OCI-LY1 (cell line): ENCODE measurements around the gene SIRPG.

Source experiments
- H2AFZ ChIP-seq: fragments of 200-600 bp; sonication (generic), shearing (Covaris generic); 2 replicates; pipeline ENCODE4 v1.6.0; 2014; ENCODE audit warnings: antibody characterized with exemption, mild to moderate bottlenecking, low read length
- H3F3A ChIP-seq: fragments of 200-600 bp; sonication (generic), shearing (Covaris generic); 2 replicates; pipeline ENCODE4 v1.6.0; 2014; ENCODE audit warnings: mild to moderate bottlenecking, antibody characterized with exemption, low read length, moderate library complexity; ENCODE audit not compliant: insufficient read depth
- H3K27ac ChIP-seq: fragments of 200-600 bp; sonication (generic); 2 replicates; pipeline ENCODE4 v1.5.1; 2014; ENCODE audit warnings: low read length, mixed run types, mild to moderate bottlenecking, low read depth; ENCODE audit not compliant: poor library complexity, severe bottlenecking
- H3K27me3 ChIP-seq: fragments of 200-600 bp; sonication (generic); 2 replicates; pipeline ENCODE4 v1.6.0; 2014; ENCODE audit warnings: antibody characterized with exemption, mild to moderate bottlenecking, low read length, moderate library complexity; ENCODE audit not compliant: insufficient read depth
- H3K36me3 ChIP-seq: fragments of 200-600 bp; sonication (generic); 2 replicates; pipeline ENCODE4 v1.6.1; 2014; ENCODE audit warnings: mild to moderate bottlenecking, antibody characterized with exemption, low read length, moderate library complexity, mixed read lengths; ENCODE audit not compliant: insufficient read depth
- H3K4me1 ChIP-seq: fragments of 200-600 bp; sonication (generic); 2 replicates; pipeline ENCODE4 v1.5.1; 2014; ENCODE audit warnings: mild to moderate bottlenecking, low read length, moderate library complexity; ENCODE audit not compliant: insufficient read depth, severe bottlenecking
- H3K4me2 ChIP-seq: fragments of 200-600 bp; sonication (generic), shearing (Covaris generic); 2 replicates; pipeline ENCODE4 v1.6.1; 2014; ENCODE audit warnings: low read length
- H3K4me3 ChIP-seq: fragments of 200-600 bp; sonication (generic); 2 replicates; pipeline ENCODE4 v1.5.1; 2014; ENCODE audit warnings: low read length, low read depth, mild to moderate bottlenecking, mixed read lengths; ENCODE audit not compliant: poor library complexity, severe bottlenecking
- H3K79me2 ChIP-seq: fragments of 200-600 bp; shearing (Covaris generic); 2 replicates; pipeline ENCODE4 v1.6.1; 2016; ENCODE audit warnings: mixed run types, low read length, mixed read lengths; ENCODE audit not compliant: insufficient read depth
- H3K9ac ChIP-seq: fragments of 200-600 bp; sonication (generic), shearing (Covaris generic); 2 replicates; pipeline ENCODE4 v1.6.1; 2014; ENCODE audit warnings: mild to moderate bottlenecking, low read length, mixed read lengths
- H3K9me2 ChIP-seq: fragments of 200-600 bp; sonication (generic), shearing (Covaris generic); 2 replicates; pipeline ENCODE4 v1.6.1; 2014; ENCODE audit warnings: low read depth, mild to moderate bottlenecking, low read length, mixed read lengths
- H3K9me3 ChIP-seq: fragments of 200-600 bp; shearing (Covaris generic); 2 replicates; pipeline ENCODE4 v1.6.1; 2014; ENCODE audit warnings: low read length, mixed read lengths
- H4K20me1 ChIP-seq: fragments of 200-600 bp; sonication (generic), shearing (Covaris generic); 2 replicates; pipeline ENCODE4 v1.6.0; 2016; ENCODE audit warnings: mild to moderate bottlenecking, low read length; ENCODE audit not compliant: insufficient read depth
- EZH2 ChIP-seq: fragments of 200-600 bp; sonication (generic), shearing (Covaris generic); IDR thresholded peaks from 2 replicates; pipeline ENCODE4 v1.8.0; 2017; ENCODE audit warnings: borderline replicate concordance, mixed run types, mild to moderate bottlenecking, antibody characterized with exemption, low read length, moderate library complexity, mixed read lengths
- TF ChIP-seq, protein P1 (sequence below): fragments of 200-600 bp; sonication (generic), shearing (Covaris generic); IDR thresholded peaks from 2 replicates; pipeline ENCODE4 v1.5.1; 2017; ENCODE audit warnings: mild to moderate bottlenecking, antibody characterized with exemption, low read length, moderate library complexity, mixed read lengths

The SIRPG gene

DNA sequence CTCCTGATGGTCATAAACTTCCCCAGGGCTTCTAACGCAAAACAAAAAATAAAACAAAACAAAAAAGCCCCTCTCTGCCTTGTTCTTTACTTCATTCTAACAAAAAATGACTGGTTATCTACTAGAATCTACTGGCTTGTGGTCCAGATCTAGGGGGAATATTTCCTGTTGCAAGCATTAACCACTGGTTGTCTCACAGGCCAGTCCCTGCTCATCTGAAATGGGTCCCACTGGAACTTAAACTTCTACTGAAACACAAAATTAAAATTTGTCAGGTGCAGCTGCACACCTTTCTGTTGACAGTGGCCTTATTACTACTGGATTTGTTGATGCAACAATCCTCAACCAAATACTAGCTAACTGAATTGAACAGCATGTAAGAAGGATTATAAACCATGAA lies 5.5 kb downstream of the SIRPG start:
- no peaks in the 10 kb centered on the region for H3K36me3 ChIP-seq
- no peaks in the 10 kb centered on the region for H3K27me3 ChIP-seq
- H3K4me1 ChIP-seq = no peaks in the 10 kb centered on the region
- H2AFZ ChIP-seq = no peak overlapping the region
- no peak overlapping the region for H3K4me3 ChIP-seq
- H3F3A ChIP-seq = no peaks in the 10 kb centered on the region
- H3K9ac ChIP-seq = no peak overlapping the region
- no peaks in the 10 kb centered on the region for H3K9me2 ChIP-seq
- H3K9me3 ChIP-seq = no peaks in the 10 kb centered on the region
- no peak overlapping the region for H3K27ac ChIP-seq
- no peak overlapping the region for H3K4me2 ChIP-seq
- H4K20me1 ChIP-seq = no peaks in the 10 kb centered on the region
- TF ChIP-seq EZH2 = no peak
- TF ChIP-seq, protein P1, sequence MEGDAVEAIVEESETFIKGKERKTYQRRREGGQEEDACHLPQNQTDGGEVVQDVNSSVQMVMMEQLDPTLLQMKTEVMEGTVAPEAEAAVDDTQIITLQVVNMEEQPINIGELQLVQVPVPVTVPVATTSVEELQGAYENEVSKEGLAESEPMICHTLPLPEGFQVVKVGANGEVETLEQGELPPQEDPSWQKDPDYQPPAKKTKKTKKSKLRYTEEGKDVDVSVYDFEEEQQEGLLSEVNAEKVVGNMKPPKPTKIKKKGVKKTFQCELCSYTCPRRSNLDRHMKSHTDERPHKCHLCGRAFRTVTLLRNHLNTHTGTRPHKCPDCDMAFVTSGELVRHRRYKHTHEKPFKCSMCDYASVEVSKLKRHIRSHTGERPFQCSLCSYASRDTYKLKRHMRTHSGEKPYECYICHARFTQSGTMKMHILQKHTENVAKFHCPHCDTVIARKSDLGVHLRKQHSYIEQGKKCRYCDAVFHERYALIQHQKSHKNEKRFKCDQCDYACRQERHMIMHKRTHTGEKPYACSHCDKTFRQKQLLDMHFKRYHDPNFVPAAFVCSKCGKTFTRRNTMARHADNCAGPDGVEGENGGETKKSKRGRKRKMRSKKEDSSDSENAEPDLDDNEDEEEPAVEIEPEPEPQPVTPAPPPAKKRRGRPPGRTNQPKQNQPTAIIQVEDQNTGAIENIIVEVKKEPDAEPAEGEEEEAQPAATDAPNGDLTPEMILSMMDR = no peak
- H3K79me2 ChIP-seq = no peaks in the 10 kb centered on the region

DNA sequence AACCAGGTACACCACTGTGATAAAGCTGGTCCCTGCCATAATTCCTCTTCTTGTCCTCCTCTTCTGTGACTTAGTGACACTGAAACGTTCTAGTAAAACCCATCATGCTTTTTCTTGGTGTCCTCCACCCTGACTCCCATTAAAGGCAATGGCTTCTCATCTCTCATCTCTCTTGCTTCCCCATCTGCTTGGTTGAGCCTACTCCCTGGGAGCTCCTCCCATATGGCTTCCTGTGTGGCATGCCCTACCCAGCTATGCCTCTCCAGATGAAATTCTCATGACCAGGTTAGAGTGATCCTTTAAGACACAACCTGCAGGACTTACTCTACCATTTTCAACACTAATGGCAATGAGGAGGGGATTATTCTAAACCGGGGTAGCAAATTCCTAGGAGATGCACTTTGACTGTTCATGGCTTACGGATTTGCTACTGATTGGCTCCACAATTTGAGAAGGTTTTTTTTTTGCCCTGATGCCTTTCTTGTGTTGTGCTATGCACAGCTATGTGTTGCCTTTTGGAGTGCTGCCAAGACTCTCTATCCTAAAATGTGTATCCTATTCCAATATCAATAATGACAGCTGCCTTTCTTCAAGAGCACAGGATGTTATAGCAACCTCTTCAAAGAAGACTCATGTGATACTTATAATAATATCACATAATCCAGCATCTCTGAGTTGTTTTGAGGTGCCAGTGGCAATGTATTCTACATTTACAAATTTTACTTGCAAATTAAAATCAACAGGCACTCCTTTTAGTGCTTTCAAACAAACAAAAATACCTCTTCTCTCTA lies 6.1 kb downstream of the SIRPG start:
- no peaks in the 10 kb centered on the region for H3K4me1 ChIP-seq
- no peak overlapping the region for H3K4me3 ChIP-seq
- no peaks in the 10 kb centered on the region for H3K79me2 ChIP-seq
- no peaks in the 10 kb centered on the region for H3K36me3 ChIP-seq
- H2AFZ ChIP-seq = no peak overlapping the region
- no peak overlapping the region for H3K9ac ChIP-seq
- no peak overlapping the region for H3K4me2 ChIP-seq
- H3F3A ChIP-seq = no peaks in the 10 kb centered on the region
- no peaks in the 10 kb centered on the region for H3K9me3 ChIP-seq
- no peaks in the 10 kb centered on the region for H4K20me1 ChIP-seq
- H3K9me2 ChIP-seq = no peaks in the 10 kb centered on the region
- TF ChIP-seq, protein P1 = no peak
- TF ChIP-seq EZH2 = no peak
- H3K27me3 ChIP-seq = no peaks in the 10 kb centered on the region
- H3K27ac ChIP-seq = no peak overlapping the region

DNA sequence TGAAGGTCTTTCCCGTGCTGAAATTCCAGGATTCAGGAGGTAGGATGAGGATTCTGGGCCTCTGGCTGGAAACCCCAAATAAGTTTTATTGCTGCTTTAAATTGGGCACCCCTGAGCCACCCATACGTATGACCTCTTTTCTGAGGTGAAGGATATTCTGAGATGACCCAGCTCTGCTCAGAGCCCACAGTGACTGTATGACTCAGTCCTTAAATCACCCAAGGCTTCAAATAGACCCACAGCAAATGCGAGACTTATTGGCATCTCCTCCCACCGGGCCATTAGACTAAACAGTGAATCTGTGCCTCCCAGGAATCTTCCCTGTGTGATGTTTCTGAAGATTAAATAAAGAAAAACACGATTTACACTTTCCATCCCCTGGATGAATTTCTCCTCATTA lies 9.5 kb downstream of the SIRPG start:
- Histone ChIP-seq H3K9ac (no peak overlapping the region), H2AFZ (no peak overlapping the region), H3K79me2 (no peaks in the 10 kb centered on the region), H3K36me3 (no peaks in the 10 kb centered on the region), H4K20me1 (no peaks in the 10 kb centered on the region), H3F3A (no peaks in the 10 kb centered on the region), H3K27me3 (no peaks in the 10 kb centered on the region), H3K9me2 (no peaks in the 10 kb centered on the region), H3K4me1 (no peaks in the 10 kb centered on the region), H3K4me3 (no peak overlapping the region), H3K27ac (no peak overlapping the region), H3K4me2 (no peak overlapping the region), H3K9me3 (no peaks in the 10 kb centered on the region)
- no peak for TF ChIP-seq EZH2
- TF ChIP-seq, protein P1 = no peak
